Loucy (cell line): ENCODE results near the gene IGSF3.

Source experiments
- EZH2phosphoT487 ChIP-seq: fragments of 200-600 bp; IDR thresholded peaks from 2 replicates; pipeline ENCODE4 v1.6.1; 2018; ENCODE audit warnings: antibody characterized with exemption, mild to moderate bottlenecking, moderate library complexity, borderline replicate concordance
- TF ChIP-seq, protein P1 (sequence below): fragments of 200-600 bp; sonication (generic); conservative IDR thresholded peaks from 2 replicates; pipeline ENCODE4 v1.5.1; 2014; ENCODE audit warnings: mild to moderate bottlenecking, antibody characterized with exemption, low read length

GRCh38 chr1:116654351-116654750, 13.2 kb downstream of the IGSF3 start:
- TF ChIP-seq, protein P1, sequence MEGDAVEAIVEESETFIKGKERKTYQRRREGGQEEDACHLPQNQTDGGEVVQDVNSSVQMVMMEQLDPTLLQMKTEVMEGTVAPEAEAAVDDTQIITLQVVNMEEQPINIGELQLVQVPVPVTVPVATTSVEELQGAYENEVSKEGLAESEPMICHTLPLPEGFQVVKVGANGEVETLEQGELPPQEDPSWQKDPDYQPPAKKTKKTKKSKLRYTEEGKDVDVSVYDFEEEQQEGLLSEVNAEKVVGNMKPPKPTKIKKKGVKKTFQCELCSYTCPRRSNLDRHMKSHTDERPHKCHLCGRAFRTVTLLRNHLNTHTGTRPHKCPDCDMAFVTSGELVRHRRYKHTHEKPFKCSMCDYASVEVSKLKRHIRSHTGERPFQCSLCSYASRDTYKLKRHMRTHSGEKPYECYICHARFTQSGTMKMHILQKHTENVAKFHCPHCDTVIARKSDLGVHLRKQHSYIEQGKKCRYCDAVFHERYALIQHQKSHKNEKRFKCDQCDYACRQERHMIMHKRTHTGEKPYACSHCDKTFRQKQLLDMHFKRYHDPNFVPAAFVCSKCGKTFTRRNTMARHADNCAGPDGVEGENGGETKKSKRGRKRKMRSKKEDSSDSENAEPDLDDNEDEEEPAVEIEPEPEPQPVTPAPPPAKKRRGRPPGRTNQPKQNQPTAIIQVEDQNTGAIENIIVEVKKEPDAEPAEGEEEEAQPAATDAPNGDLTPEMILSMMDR, result no peak
- no peak for TF ChIP-seq EZH2phosphoT487
